OCI-LY7 (cell line): ENCODE results near the gene HOXC6.
A peak's percentile ranks its signal among the peaks of the same experiment; 100 is the strongest.

Source experiments
- CTCF ChIP-seq: fragments of 200-600 bp; sonication (generic); conservative IDR thresholded peaks from 2 replicates; pipeline ENCODE4 v1.5.1; 2014; ENCODE audit warnings: mild to moderate bottlenecking, antibody characterized with exemption, low read length, moderate library complexity, mixed read lengths
- EZH2phosphoT487 ChIP-seq: fragments of 200-600 bp; sonication (generic); IDR thresholded peaks from 2 replicates; pipeline ENCODE4 v1.6.1; 2018; ENCODE audit warnings: low read depth, borderline replicate concordance, mild to moderate bottlenecking, mixed run types, antibody characterized with exemption, low read length, moderate library complexity, mixed read lengths

GRCh38 chr12:53998110-53998899 is 29.9 kb upstream of the HOXC6 start:
- TF ChIP-seq CTCF (no peak), EZH2phosphoT487 (peak; percentile 24; the same call in 1 of the 2 replicates)
